ENCODE measurements around the gene CYB561D2.

DNA sequence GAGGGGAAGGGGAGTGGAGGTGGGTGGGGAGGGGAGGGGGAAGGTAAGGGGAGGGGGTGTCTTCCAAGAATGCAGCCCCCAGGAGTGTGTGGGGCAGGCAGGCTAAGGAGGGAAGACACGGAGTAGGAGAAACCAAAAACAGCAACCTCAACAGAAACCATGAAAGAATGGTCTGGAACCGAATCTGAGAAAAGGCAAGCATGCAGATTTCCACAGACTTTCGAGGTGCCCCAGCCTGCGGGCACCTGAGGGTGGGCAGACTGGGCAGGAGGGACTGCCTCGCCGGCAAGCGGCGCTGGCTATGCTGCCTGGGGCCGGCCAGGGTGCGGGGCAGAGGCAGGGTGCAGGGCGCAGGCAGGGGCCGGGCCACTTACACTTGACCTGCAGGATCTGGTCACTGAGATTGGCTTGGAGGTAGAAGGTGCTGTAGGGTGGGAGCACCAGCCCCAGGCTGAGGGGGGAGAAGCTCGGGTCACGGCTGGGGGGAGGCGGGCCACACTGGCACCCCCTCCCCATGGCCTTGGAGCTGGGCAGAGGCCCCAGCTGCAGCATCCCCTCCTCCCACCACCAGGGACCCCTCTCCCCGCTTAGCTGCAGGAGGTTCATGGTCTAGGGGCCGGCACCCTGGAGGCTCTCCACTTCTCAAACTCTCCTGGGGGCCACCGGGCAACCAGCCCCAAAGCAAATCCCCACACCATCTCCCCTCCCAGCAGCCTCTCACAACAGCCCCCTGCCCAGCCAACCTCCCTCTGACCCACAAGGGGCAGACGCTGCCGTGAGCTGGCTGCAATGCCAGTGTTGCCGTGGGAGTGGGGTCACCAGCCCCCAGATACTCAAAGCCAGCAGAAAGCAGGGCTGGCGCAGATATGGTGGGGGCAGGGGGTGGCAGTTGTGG lies 23.9 kb downstream of the CYB561D2 start:
- TF ChIP-seq, protein P1, sequence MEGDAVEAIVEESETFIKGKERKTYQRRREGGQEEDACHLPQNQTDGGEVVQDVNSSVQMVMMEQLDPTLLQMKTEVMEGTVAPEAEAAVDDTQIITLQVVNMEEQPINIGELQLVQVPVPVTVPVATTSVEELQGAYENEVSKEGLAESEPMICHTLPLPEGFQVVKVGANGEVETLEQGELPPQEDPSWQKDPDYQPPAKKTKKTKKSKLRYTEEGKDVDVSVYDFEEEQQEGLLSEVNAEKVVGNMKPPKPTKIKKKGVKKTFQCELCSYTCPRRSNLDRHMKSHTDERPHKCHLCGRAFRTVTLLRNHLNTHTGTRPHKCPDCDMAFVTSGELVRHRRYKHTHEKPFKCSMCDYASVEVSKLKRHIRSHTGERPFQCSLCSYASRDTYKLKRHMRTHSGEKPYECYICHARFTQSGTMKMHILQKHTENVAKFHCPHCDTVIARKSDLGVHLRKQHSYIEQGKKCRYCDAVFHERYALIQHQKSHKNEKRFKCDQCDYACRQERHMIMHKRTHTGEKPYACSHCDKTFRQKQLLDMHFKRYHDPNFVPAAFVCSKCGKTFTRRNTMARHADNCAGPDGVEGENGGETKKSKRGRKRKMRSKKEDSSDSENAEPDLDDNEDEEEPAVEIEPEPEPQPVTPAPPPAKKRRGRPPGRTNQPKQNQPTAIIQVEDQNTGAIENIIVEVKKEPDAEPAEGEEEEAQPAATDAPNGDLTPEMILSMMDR (IDR thresholded peaks at IDR 0.05), result no peak
- no peak for TF ChIP-seq POLR2A (IDR thresholded peaks at IDR 0.05)
